HepG2 (cell line): ENCODE data around the gene CD83. TPM values are rescaled to one million over a fixed set of nuclear protein-coding genes. Genes with fewer than 3 reads are reported as not detected.

Source experiments
- ATAC-seq: fragments of 200-7000 bp; cut with Tn5 transposase; 3 replicates; pipeline ENCODE4 v1.9.1; 2020; ENCODE audit warnings: mild to moderate bottlenecking, moderate library complexity
- BruUV-seq: library from RNA; stranded (reverse); fragments of 400-500 nt; replicated peaks from 2 replicates; lab custom pipeline; 2021; lab: Mats Ljungman, UMichigan
- CTCF ChIA-PET: fragments of 300-600 bp; formaldehyde crosslinking; extraction: SDS; loops from one replicate; lab custom pipeline; 2021; ENCODE audit warnings: low total read pairs, inconsistent platforms, low intra/inter-chr PET ratio; lab: Yijun Ruan, JAX
- POLR2A ChIA-PET: fragments of 350-600 bp; sonication (Branson Sonifier 250); formaldehyde crosslinking; loops from one replicate; lab custom pipeline; 2020; ENCODE audit warnings: antibody characterized with exemption, inconsistent platforms; lab: Yijun Ruan, JAX
- DNase-seq: peaks from one replicate; pipeline ENCODE4 v3.0.0-alpha.2; 2015; ENCODE audit warnings: low spot score
- FAIRE-seq: peaks from 3 replicates; lab custom pipeline; 2011; peaks lifted over from hg19 to GRCh38; lab: Jason Lieb, UNC
- H2AFZ ChIP-seq: one replicate; pipeline ENCODE4 v1.6.1; 2011; ENCODE audit warnings: low read length, inconsistent platforms
- H3K27ac ChIP-seq: fragments of 300-600 bp; 3 replicates; pipeline ENCODE4 v1.8.0; 2011; ENCODE audit warnings: mixed run types, mild to moderate bottlenecking, mixed read lengths, low read length, inconsistent platforms; ENCODE audit not compliant: insufficient read depth; ENCODE audit errors: extremely low read length
- H3K27me3 ChIP-seq, 2 experiments: fragments of 200-600 bp in 1 of 2; 2 replicates in 1 of 2; 3 replicates in 1 of 2; pipeline versions ENCODE4 v1.6.0 to v1.8.0; 2011; ENCODE audit warnings: low read length in 2 of 2, mild to moderate bottlenecking in 2 of 2, moderate library complexity in 2 of 2, inconsistent platforms in 1 of 2; ENCODE audit not compliant: insufficient read depth in 2 of 2, control insufficient read depth in 1 of 2
- H3K36me3 ChIP-seq, 2 experiments: fragments of 200-600 bp in 1 of 2; replicated peaks in 1 of 2; 2 replicates in 1 of 2; 3 replicates in 1 of 2; pipeline versions ENCODE4 v1.5.1 to v1.8.0; 2011; ENCODE audit warnings: low read length in 2 of 2, inconsistent platforms in 1 of 2; ENCODE audit not compliant: insufficient read depth in 2 of 2, control insufficient read depth in 1 of 2
- H3K4me1 ChIP-seq: 2 replicates; pipeline ENCODE4 v1.5.1; 2012; ENCODE audit warnings: low read length, inconsistent platforms; ENCODE audit not compliant: insufficient read depth
- H3K4me2 ChIP-seq: 2 replicates; pipeline ENCODE4 v1.6.0; 2011; ENCODE audit warnings: low read depth, low read length, inconsistent platforms
- H3K4me3 ChIP-seq, 3 experiments: fragments of 200-600 bp in 1 of 3; sonication (generic), shearing (Covaris generic) in 1 of 3; replicated peaks in 1 of 3; 2 replicates each; pipeline ENCODE4 v1.5.1; 2011 to 2016; ENCODE audit warnings: low read length in 3 of 3, inconsistent platforms in 2 of 3, low read depth in 2 of 3, mild to moderate bottlenecking in 2 of 3, control low read depth in 1 of 3, mixed read lengths in 1 of 3; ENCODE audit not compliant: insufficient read depth in 1 of 3
- H3K79me2 ChIP-seq: one replicate; pipeline ENCODE4 v1.6.1; 2011; ENCODE audit warnings: low read length, inconsistent platforms; ENCODE audit not compliant: insufficient read depth
- H3K9ac ChIP-seq: 2 replicates; pipeline ENCODE4 v1.6.0; 2011; ENCODE audit warnings: mild to moderate bottlenecking, low read depth, low read length, inconsistent platforms; ENCODE audit not compliant: insufficient read depth
- H3K9me3 ChIP-seq: 2 replicates; pipeline ENCODE4 v1.5.1; 2012; ENCODE audit warnings: mild to moderate bottlenecking, low read length
- H4K20me1 ChIP-seq: 2 replicates; pipeline ENCODE4 v1.6.0; 2011; ENCODE audit warnings: inconsistent platforms, mild to moderate bottlenecking, low read length, moderate library complexity; ENCODE audit not compliant: insufficient read depth
- AGO1 ChIP-seq: fragments of 200-400 bp; formaldehyde crosslinking; IDR thresholded peaks from 2 replicates; pipeline ENCODE4 v1.6.1; 2017; ENCODE audit warnings: mild to moderate bottlenecking, low read depth, low read length, moderate library complexity; ENCODE audit not compliant: poor library complexity, severe bottlenecking
- FOXP1 ChIP-seq, 2 experiments: fragments of 450-650 bp in 1 of 2; IDR thresholded peaks; 2 replicates each; pipeline ENCODE4 v1.6.1; 2017 to 2018; ENCODE audit warnings: antibody characterized with exemption in 1 of 2
- HOXA7 ChIP-seq: sonication (generic); formaldehyde crosslinking; IDR thresholded peaks from 2 replicates; pipeline ENCODE4 v1.8.1; 2022; ENCODE audit warnings: mild to moderate bottlenecking, missing genetic modification reagents, moderate library complexity
- NFE2 ChIP-seq: sonication (generic); formaldehyde crosslinking; IDR thresholded peaks from 2 replicates; pipeline ENCODE4 v1.4.0; 2020; ENCODE audit warnings: missing genetic modification reagents
- NFE2L1 ChIP-seq: sonication (generic); formaldehyde crosslinking; IDR thresholded peaks from 2 replicates; pipeline ENCODE4 v1.4.0; 2020; ENCODE audit warnings: missing genetic modification reagents, mild to moderate bottlenecking, borderline replicate concordance
- SMAD9 ChIP-seq: sonication (generic); formaldehyde crosslinking; IDR thresholded peaks from 2 replicates; pipeline ENCODE4 v1.5.1; 2020; ENCODE audit warnings: mild to moderate bottlenecking, missing genetic modification reagents
- SRSF1 ChIP-seq: fragments of 200-400 bp; formaldehyde crosslinking; optimal IDR thresholded peaks from 2 replicates; pipeline ENCODE3; 2017; ENCODE audit warnings: mild to moderate bottlenecking, low read depth, low read length, moderate library complexity
- STAG1 ChIP-seq: sonication (generic); formaldehyde crosslinking; IDR thresholded peaks from 2 replicates; pipeline ENCODE4 v1.4.0; 2020; ENCODE audit warnings: missing genetic modification reagents
- ZNF124 ChIP-seq: sonication (generic); formaldehyde crosslinking; IDR thresholded peaks from 2 replicates; pipeline ENCODE4 v1.4.0; 2020; ENCODE audit warnings: missing genetic modification reagents
- ZNF451 ChIP-seq: sonication (generic); formaldehyde crosslinking; IDR thresholded peaks from 2 replicates; pipeline ENCODE4 v1.5.0; 2020; ENCODE audit warnings: mild to moderate bottlenecking, missing genetic modification reagents
- ZNF468 ChIP-seq: sonication (generic); formaldehyde crosslinking; IDR thresholded peaks from 2 replicates; pipeline ENCODE4 v1.8.0; 2022; ENCODE audit warnings: mild to moderate bottlenecking, moderate library complexity, missing genetic modification reagents
- ZNF75D ChIP-seq: sonication (generic); formaldehyde crosslinking; IDR thresholded peaks from 2 replicates; pipeline ENCODE4 v1.8.1; 2023; ENCODE audit warnings: missing genetic modification reagents, mild to moderate bottlenecking, borderline replicate concordance
- ZNF816 ChIP-seq: sonication (generic); formaldehyde crosslinking; IDR thresholded peaks from 2 replicates; pipeline ENCODE4 v1.8.0; 2022; ENCODE audit warnings: missing genetic modification reagents, mild to moderate bottlenecking, borderline replicate concordance
- WGBS: methylation state at CpG from one replicate; pipeline ENCODE4 v1.1.6; 2017; ENCODE audit warnings: low lambda C conversion rate; 5-methylcytosine and 5-hydroxymethylcytosine counted together
- in situ Hi-C: cut with HindIII; loops from 2 replicates; pipeline ENCODE4 v1.10.0; 2017; ENCODE audit warnings: low pct_unique_long_range_greater_than_20kb; ENCODE audit not compliant: extremely low pct_ligation_motif_present
- intact Hi-C: fragments of 100-400 bp; cut with micrococcal nuclease; formaldehyde crosslinking; loops from one replicate; pipeline ENCODE4 v1.10.0; 2022; ENCODE audit not compliant: unreplicated experiment
- polyA plus RNA-seq, 8 experiments: library from polyadenylated mRNA; depleted of rRNA in 3 of 8; stranded (reverse) in 7 of 8; unstranded in 1 of 8; fragments of >200 nt; fragmentation: Illumina TruSeq in 4 of 8; extraction: Trizol in 4 of 8; gene quantifications; 2 replicates each; pipeline versions ENCODE4 v1.2.1 to v1.2.3, GENCODE V29; 2011 to 2016; ENCODE audit warnings: low read depth in 4 of 8, missing spikeins in 1 of 8, mixed read lengths in 1 of 8; ENCODE audit not compliant: insufficient read depth in 1 of 8
- total RNA-seq, 5 experiments: library from RNA; depleted of rRNA; stranded (reverse); fragments of >200 nt; fragmentation: Illumina TruSeq; extraction: Trizol; gene quantifications; 2 replicates each; pipeline ENCODE4 v1.2.3, GENCODE V29; 2016; ENCODE audit warnings: low read depth in 1 of 5
- TF ChIP-seq, protein P1 (sequence below): IDR thresholded peaks from 2 replicates; pipeline ENCODE4 v1.6.1; 2016
- TF ChIP-seq, protein P2 (sequence below): sonication (generic); formaldehyde crosslinking; IDR thresholded peaks from 2 replicates; pipeline ENCODE4 v1.9.0; 2021; ENCODE audit warnings: missing genetic modification reagents, mild to moderate bottlenecking, borderline replicate concordance
- TF ChIP-seq, protein P3 (sequence below): sonication (generic); formaldehyde crosslinking; IDR thresholded peaks from 2 replicates; pipeline ENCODE4 v1.5.0; 2020; ENCODE audit warnings: missing genetic modification reagents, mild to moderate bottlenecking, borderline replicate concordance

The CD83 gene
- total and polyA plus RNA-seq, 2 of the 13 experiments (the other 11 are each of a cell fraction or from before 2014, with no cell fraction given) = 0.46 to 2.3 TPM

- ChIA-PET CTCF (no interaction called here), POLR2A (no interaction called here)
- H3K9ac ChIP-seq = no peak overlapping the region
- no peak for TF ChIP-seq HOXA7 (CRISPR knock-in tag)
- TF ChIP-seq NFE2 = no peak
- TF ChIP-seq, protein P1, sequence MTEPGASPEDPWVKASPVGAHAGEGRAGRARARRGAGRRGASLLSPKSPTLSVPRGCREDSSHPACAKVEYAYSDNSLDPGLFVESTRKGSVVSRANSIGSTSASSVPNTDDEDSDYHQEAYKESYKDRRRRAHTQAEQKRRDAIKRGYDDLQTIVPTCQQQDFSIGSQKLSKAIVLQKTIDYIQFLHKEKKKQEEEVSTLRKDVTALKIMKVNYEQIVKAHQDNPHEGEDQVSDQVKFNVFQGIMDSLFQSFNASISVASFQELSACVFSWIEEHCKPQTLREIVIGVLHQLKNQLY (CRISPR knock-in tag) = no peak
- no peak for TF ChIP-seq ZNF124 (CRISPR knock-in tag)
- TF ChIP-seq SRSF1 = no peak
- TF ChIP-seq SMAD9 (CRISPR knock-in tag) = no peak
- TF ChIP-seq, protein P2, sequence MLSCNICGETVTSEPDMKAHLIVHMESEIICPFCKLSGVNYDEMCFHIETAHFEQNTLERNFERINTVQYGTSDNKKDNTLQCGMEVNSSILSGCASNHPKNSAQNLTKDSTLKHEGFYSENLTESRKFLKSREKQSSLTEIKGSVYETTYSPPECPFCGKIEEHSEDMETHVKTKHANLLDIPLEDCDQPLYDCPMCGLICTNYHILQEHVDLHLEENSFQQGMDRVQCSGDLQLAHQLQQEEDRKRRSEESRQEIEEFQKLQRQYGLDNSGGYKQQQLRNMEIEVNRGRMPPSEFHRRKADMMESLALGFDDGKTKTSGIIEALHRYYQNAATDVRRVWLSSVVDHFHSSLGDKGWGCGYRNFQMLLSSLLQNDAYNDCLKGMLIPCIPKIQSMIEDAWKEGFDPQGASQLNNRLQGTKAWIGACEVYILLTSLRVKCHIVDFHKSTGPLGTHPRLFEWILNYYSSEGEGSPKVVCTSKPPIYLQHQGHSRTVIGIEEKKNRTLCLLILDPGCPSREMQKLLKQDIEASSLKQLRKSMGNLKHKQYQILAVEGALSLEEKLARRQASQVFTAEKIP (CRISPR knock-in tag) = no peak
- TF ChIP-seq ZNF816 (CRISPR knock-in tag) = no peak
- TF ChIP-seq, protein P3, sequence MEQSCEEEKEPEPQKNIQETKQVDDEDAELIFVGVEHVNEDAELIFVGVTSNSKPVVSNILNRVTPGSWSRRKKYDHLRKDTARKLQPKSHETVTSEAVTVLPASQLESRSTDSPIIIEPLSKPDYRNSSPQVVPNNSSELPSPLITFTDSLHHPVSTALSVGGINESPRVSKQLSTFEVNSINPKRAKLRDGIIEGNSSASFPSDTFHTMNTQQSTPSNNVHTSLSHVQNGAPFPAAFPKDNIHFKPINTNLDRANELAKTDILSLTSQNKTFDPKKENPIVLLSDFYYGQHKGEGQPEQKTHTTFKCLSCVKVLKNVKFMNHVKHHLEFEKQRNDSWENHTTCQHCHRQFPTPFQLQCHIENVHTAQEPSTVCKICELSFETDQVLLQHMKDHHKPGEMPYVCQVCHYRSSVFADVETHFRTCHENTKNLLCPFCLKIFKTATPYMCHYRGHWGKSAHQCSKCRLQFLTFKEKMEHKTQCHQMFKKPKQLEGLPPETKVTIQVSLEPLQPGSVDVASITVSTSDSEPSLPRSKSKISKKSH (CRISPR knock-in tag) = no peak
- TF ChIP-seq STAG1 (CRISPR knock-in tag) = no peak
- no peak for TF ChIP-seq ZNF451 (CRISPR knock-in tag)
- no peak for TF ChIP-seq NFE2L1 (CRISPR knock-in tag)
- TF ChIP-seq FOXP1 (IDR thresholded peaks at IDR 0.05) = no peak
- TF ChIP-seq FOXP1 (CRISPR knock-in tag; IDR thresholded peaks at IDR 0.05) = no peak
- no peak for TF ChIP-seq ZNF75D
- no peak for TF ChIP-seq ZNF468
- TF ChIP-seq AGO1 = no peak
- TF ChIP-seq, all 625 proteins: peak for 0
- H3K27me3 ChIP-seq = no peaks in the 10 kb centered on the region; a peak in 1 of 5 replicates
- in situ Hi-C loops = no loop called here
- no peaks in the 10 kb centered on the region for H3K36me3 ChIP-seq
- no peak overlapping the region for H3K27ac ChIP-seq
- no peak for DNase-seq
- H3K4me2 ChIP-seq = no peak overlapping the region
- H3K4me3 ChIP-seq = no peak overlapping the region
- 48% methylated on average over 3 of the region's 3 CpGs for WGBS
- no peaks in the 10 kb centered on the region for H3K4me1 ChIP-seq
- H4K20me1 ChIP-seq = no peaks in the 10 kb centered on the region
- intact Hi-C loops = no loop called here
- H3K9me3 ChIP-seq = peaks cover 13% of the 10 kb centered on the region
- no TSS peak for BruUV-seq
- no peak for ATAC-seq
- FAIRE-seq = no peak
- H3K79me2 ChIP-seq = no peaks in the 10 kb centered on the region
- H2AFZ ChIP-seq = no peak overlapping the region
These were observed 15.2 kb upstream of the CD83 start for GRCh38 chr6:14102383-14102782.
